Breast epithelium (tissue), 3 donors: ENCODE results near the gene NBEAL1.

Experiments used
- POLR2A ChIP-seq: fragments of 450-650 bp; IDR thresholded peaks from one replicate; pipeline ENCODE4 v1.6.1; 2016; ENCODE audit warnings: antibody characterized with exemption, mild to moderate bottlenecking, moderate library complexity
- TF ChIP-seq, protein P1 (sequence below), 3 donors: fragments of 450-650 bp; IDR thresholded peaks; one replicate each; pipeline ENCODE4 v1.5.1; 2016 to 2017; ENCODE audit warnings: antibody characterized with exemption in 3 of 3, mild to moderate bottlenecking in 3 of 3, moderate library complexity in 3 of 3

GRCh38 chr2:203149194-203149593 is 134.5 kb downstream of the NBEAL1 start:
- TF ChIP-seq, protein P1, sequence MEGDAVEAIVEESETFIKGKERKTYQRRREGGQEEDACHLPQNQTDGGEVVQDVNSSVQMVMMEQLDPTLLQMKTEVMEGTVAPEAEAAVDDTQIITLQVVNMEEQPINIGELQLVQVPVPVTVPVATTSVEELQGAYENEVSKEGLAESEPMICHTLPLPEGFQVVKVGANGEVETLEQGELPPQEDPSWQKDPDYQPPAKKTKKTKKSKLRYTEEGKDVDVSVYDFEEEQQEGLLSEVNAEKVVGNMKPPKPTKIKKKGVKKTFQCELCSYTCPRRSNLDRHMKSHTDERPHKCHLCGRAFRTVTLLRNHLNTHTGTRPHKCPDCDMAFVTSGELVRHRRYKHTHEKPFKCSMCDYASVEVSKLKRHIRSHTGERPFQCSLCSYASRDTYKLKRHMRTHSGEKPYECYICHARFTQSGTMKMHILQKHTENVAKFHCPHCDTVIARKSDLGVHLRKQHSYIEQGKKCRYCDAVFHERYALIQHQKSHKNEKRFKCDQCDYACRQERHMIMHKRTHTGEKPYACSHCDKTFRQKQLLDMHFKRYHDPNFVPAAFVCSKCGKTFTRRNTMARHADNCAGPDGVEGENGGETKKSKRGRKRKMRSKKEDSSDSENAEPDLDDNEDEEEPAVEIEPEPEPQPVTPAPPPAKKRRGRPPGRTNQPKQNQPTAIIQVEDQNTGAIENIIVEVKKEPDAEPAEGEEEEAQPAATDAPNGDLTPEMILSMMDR (IDR thresholded peaks at IDR 0.05): no peak
- TF ChIP-seq POLR2A: no peak
